GM23248 (cell line): Measurements from ENCODE around the gene SMIM13. TPM values are rescaled to one million over a fixed set of nuclear protein-coding genes. Genes with fewer than 3 reads are reported as not detected.

Experiments used
- DNase-seq: peaks from one replicate; pipeline ENCODE4 v3.0.0-alpha.2; 2015
- H2AFZ ChIP-seq: fragments of 200-600 bp; sonication (generic); 2 replicates; pipeline ENCODE4 v1.6.1; 2016; ENCODE audit warnings: antibody characterized with exemption
- H3F3A ChIP-seq: fragments of 200-600 bp; sonication (generic); 2 replicates; pipeline ENCODE4 v1.6.1; 2016; ENCODE audit warnings: mild to moderate bottlenecking, antibody characterized with exemption, mixed run types; ENCODE audit not compliant: insufficient read depth
- H3K27ac ChIP-seq: fragments of 200-600 bp; sonication (generic); 2 replicates; pipeline ENCODE4 v1.5.1; 2016; ENCODE audit warnings: mild to moderate bottlenecking
- H3K27me3 ChIP-seq: fragments of 200-600 bp; sonication (generic); replicated peaks from 2 replicates; pipeline ENCODE4 v1.6.1; 2016; ENCODE audit warnings: mild to moderate bottlenecking; ENCODE audit not compliant: insufficient read depth
- H3K36me3 ChIP-seq: fragments of 200-600 bp; sonication (generic); 2 replicates; pipeline ENCODE4 v1.6.1; 2016; ENCODE audit warnings: low read depth, mild to moderate bottlenecking
- H3K4me1 ChIP-seq: fragments of 200-600 bp; sonication (generic); 2 replicates; pipeline ENCODE4 v1.6.1; 2016; ENCODE audit warnings: mild to moderate bottlenecking; ENCODE audit not compliant: insufficient read depth
- H3K4me2 ChIP-seq: fragments of 200-600 bp; sonication (generic); one replicate; pipeline ENCODE4 v1.6.1; 2016; ENCODE audit warnings: mild to moderate bottlenecking; ENCODE audit not compliant: unreplicated experiment
- H3K4me3 ChIP-seq: fragments of 200-600 bp; sonication (generic); 2 replicates; pipeline ENCODE4 v1.5.1; 2016; ENCODE audit warnings: mild to moderate bottlenecking
- H3K79me2 ChIP-seq: fragments of 200-600 bp; sonication (generic); 2 replicates; pipeline ENCODE4 v1.6.1; 2016; ENCODE audit warnings: mild to moderate bottlenecking; ENCODE audit not compliant: insufficient read depth
- H3K9ac ChIP-seq: fragments of 200-600 bp; sonication (generic); 2 replicates; pipeline ENCODE4 v1.6.1; 2016; ENCODE audit warnings: mild to moderate bottlenecking
- H3K9me2 ChIP-seq: fragments of 200-600 bp; sonication (generic); 2 replicates; pipeline ENCODE4 v1.6.1; 2016; ENCODE audit warnings: mixed run types, mild to moderate bottlenecking, moderate library complexity; ENCODE audit not compliant: insufficient read depth
- H3K9me3 ChIP-seq: fragments of 200-600 bp; sonication (generic); one replicate; pipeline ENCODE4 v1.6.1; 2017; ENCODE audit warnings: low read depth
- H4K20me1 ChIP-seq: fragments of 200-600 bp; sonication (generic); 2 replicates; pipeline ENCODE4 v1.6.0; 2016; ENCODE audit not compliant: insufficient read depth
- EZH2 ChIP-seq: fragments of 200-600 bp; sonication (generic); IDR thresholded peaks from 2 replicates; pipeline ENCODE4 v1.6.1; 2018; ENCODE audit warnings: antibody characterized with exemption, mild to moderate bottlenecking; ENCODE audit not compliant: insufficient read depth, poor library complexity, severe bottlenecking
- EZH2phosphoT487 ChIP-seq: fragments of 200-600 bp; sonication (generic); IDR thresholded peaks from 2 replicates; pipeline ENCODE4 v1.6.1; 2018; ENCODE audit warnings: antibody characterized with exemption, moderate library complexity, mild to moderate bottlenecking, low read depth; ENCODE audit not compliant: insufficient read depth
- WGBS, 2 experiments: methylation state at CpG; one replicate each; pipeline ENCODE4 v1.1.6; 2015 to 2017; ENCODE audit warnings: low lambda C conversion rate in 2 of 2, low coverage in 1 of 2; ENCODE audit errors: missing lambda C conversion rate in 2 of 2; 5-methylcytosine and 5-hydroxymethylcytosine counted together
- in situ Hi-C: fragments of 300-500 bp; cut with MboI; formaldehyde crosslinking; loops from 2 replicates; pipeline ENCODE4 v1.15.0; 2020
- polyA plus RNA-seq: library from polyadenylated mRNA; unstranded; fragments of >200 nt; fragmentation: Nextera tagmentation; extraction: Ambion mirVana; gene quantifications from 2 replicates; pipeline ENCODE4 v1.2.1, GENCODE V29; 2016
- total RNA-seq: library from RNA; depleted of rRNA; stranded (reverse); fragments of >200 nt; shearing (Covaris generic); gene quantifications from 2 replicates; pipeline ENCODE4 v1.2.3, GENCODE V29; 2014

The SMIM13 gene
- total and polyA plus RNA-seq, 2 experiments from 2014 or later = 5.1 to 11.3 TPM

DNA sequence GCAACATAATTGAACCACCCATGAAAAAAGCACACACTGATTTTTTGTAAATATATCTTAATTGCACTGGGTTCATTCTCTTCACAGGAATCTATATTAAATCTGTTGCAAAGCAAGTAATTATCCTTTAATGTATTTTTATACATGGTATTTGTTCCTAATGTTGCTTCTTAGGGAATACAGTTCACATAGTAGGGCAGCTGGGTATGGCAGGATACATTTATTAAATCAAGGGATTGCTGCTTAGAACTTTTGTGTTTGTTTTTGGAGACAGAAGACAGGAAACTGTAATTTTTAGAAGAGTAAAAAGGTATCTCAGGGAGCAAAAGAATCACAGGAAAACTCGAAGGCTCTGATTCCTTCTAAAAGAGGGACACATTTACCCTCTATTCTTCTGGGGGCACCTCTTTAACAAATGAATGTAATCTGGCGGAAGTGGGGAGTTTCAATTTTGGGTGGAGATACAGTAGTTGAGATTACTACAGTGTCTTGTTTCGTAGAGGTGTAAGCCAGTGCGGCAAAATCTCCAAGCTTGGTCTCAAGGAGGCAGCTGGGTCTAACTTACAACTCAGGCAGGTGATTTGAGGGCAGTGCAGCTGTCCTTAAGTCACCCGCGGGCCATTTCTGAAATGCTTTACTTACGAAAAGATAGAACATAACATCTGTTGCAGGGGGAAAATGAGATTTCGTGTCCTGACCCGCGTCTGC lies 812 bp upstream of the SMIM13 start:
- Histone ChIP-seq H3K79me2 (peaks cover 36% of the 10 kb centered on the region), H3F3A (peaks cover 21% of the 10 kb centered on the region), H3K9ac (peak overlapping the region; percentile 94), H4K20me1 (no peaks in the 10 kb centered on the region), H3K4me3 (peak overlapping the region; percentile 82), H3K27me3 (no peaks in the 10 kb centered on the region), H3K4me1 (peaks cover 17% of the 10 kb centered on the region; the same call in 1 of the 2 replicates), H2AFZ (peak overlapping the region; percentile 94), H3K36me3 (no peaks in the 10 kb centered on the region), H3K9me2 (no peaks in the 10 kb centered on the region), H3K4me2 (peak overlapping the region; percentile 94), H3K27ac (peak overlapping the region; percentile 89), H3K9me3 (no peaks in the 10 kb centered on the region)
- no peak for TF ChIP-seq EZH2phosphoT487
- TF ChIP-seq EZH2 = no peak
- WGBS, 2 experiments = 3% methylated on average over 10 of the region's 10 CpGs
- in situ Hi-C loops = no loop called here
- peak; percentile 62 for DNase-seq

- DNase-seq = no peak
- Histone ChIP-seq H3K79me2 (peaks cover 41% of the 10 kb centered on the region), H3K9ac (peak overlapping the region; percentile 94), H3K27me3 (no peaks in the 10 kb centered on the region), H2AFZ (peak overlapping the region; percentile 94), H3K27ac (peak overlapping the region; percentile 89), H3K4me1 (peaks cover 17% of the 10 kb centered on the region; the same call in 1 of the 2 replicates), H3F3A (peaks cover 21% of the 10 kb centered on the region), H3K4me2 (peak overlapping the region; percentile 94), H3K4me3 (peak overlapping the region; percentile 82), H3K9me2 (no peaks in the 10 kb centered on the region), H4K20me1 (no peaks in the 10 kb centered on the region), H3K36me3 (no peaks in the 10 kb centered on the region), H3K9me3 (no peaks in the 10 kb centered on the region)
- in situ Hi-C loops = no loop called here
- no peak for TF ChIP-seq EZH2phosphoT487
- no peak for TF ChIP-seq EZH2
- WGBS, 2 experiments = 0 to 1% methylated on average over 17 of the region's 17 CpGs
These were observed 333 bp upstream of the SMIM13 start for GRCh38 chr6:11093376-11093625.

- Histone ChIP-seq H3K4me1 (peaks cover 17% of the 10 kb centered on the region; the same call in 1 of the 2 replicates), H3K36me3 (no peaks in the 10 kb centered on the region), H4K20me1 (no peaks in the 10 kb centered on the region), H3K79me2 (peaks cover 52% of the 10 kb centered on the region), H2AFZ (peak overlapping the region; percentile 76), H3K9ac (peak overlapping the region; percentile 94), H3K4me2 (peak overlapping the region; percentile 81), H3K4me3 (peak overlapping the region; percentile 82), H3K9me3 (no peaks in the 10 kb centered on the region), H3F3A (peaks cover 21% of the 10 kb centered on the region), H3K27me3 (no peaks in the 10 kb centered on the region), H3K27ac (peak overlapping the region; percentile 89), H3K9me2 (no peaks in the 10 kb centered on the region)
- DNase-seq = peak; percentile 78
- no peak for TF ChIP-seq EZH2
- no peak for TF ChIP-seq EZH2phosphoT487
- in situ Hi-C loops = no loop called here
- WGBS, 2 experiments = 1% methylated on average over 15 of the region's 15 CpGs
These were observed 797 bp downstream of the SMIM13 start for GRCh38 chr6:11094411-11094851.

DNA sequence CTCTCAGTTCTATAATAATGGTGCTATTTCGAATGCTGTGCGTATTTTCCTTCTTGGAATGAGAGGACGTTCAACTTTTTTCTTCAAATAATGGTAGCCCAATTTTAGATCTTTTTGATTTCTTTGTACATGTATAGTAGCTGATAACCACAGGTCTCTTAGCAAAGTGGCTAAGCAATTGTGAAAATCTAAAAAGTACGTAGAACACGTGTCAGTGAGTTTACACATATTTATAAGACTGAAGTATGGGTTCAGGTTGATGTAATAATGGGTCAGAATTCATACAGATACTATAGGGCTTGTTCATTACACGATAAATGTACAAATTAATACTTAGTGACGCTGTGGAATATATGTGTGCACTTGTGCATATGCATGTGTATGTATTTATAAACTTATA lies 1.3 kb downstream of the SMIM13 start:
- Histone ChIP-seq H3K27ac (peak overlapping the region; percentile 89), H3K9ac (peak overlapping the region; percentile 94), H3K36me3 (no peaks in the 10 kb centered on the region), H2AFZ (peak overlapping the region; percentile 76), H3K79me2 (peaks cover 57% of the 10 kb centered on the region), H3K27me3 (no peaks in the 10 kb centered on the region), H3K4me1 (peaks cover 17% of the 10 kb centered on the region; the same call in 1 of the 2 replicates), H3K4me3 (peak overlapping the region; percentile 82), H3K4me2 (peak overlapping the region; percentile 81), H4K20me1 (no peaks in the 10 kb centered on the region), H3K9me3 (no peaks in the 10 kb centered on the region), H3F3A (peaks cover 21% of the 10 kb centered on the region), H3K9me2 (no peaks in the 10 kb centered on the region)
- 41 to 43% methylated on average over 7 of the region's 7 CpGs for WGBS, 2 experiments
- TF ChIP-seq EZH2phosphoT487 (no peak), EZH2 (no peak)
- in situ Hi-C loops = no loop called here
- DNase-seq = no peak
